Measurements from ENCODE around the gene GSDME.

GRCh38 chr7:24743471-24743870 lies 13.8 kb downstream of the GSDME start:
- no peak for TF ChIP-seq CTCF (IDR thresholded peaks at IDR 0.05 in 2 of 3, conservative IDR thresholded peaks at IDR 0.05 in 1 of 3; ENCODE audit: control insufficient read depth in 2 of 3, extremely low read depth in 1 of 3, insufficient read depth in 1 of 3, low read depth in 3 of 3, low read length in 3 of 3)
- no peak for TF ChIP-seq SMC3 (IDR thresholded peaks at IDR 0.05; ENCODE audit: borderline replicate concordance, low read length)
- no peak for TF ChIP-seq EZH2 (IDR thresholded peaks at IDR 0.05; ENCODE audit: borderline replicate concordance, control insufficient read depth, low read depth, low read length)
- no peak for TF ChIP-seq EP300 (IDR thresholded peaks at IDR 0.05; ENCODE audit: borderline replicate concordance in 1 of 2, control insufficient read depth in 1 of 2, low read depth in 2 of 2, low read length in 2 of 2)
- no peak for TF ChIP-seq SUZ12 (IDR thresholded peaks at IDR 0.05; ENCODE audit: unreplicated experiment)
- TF ChIP-seq SP1 (IDR thresholded peaks at IDR 0.05; ENCODE audit: low read depth, low read length), result no peak
- no peak for TF ChIP-seq POLR2AphosphoS2 (IDR thresholded peaks at IDR 0.05; ENCODE audit: low read depth, low read length)
- no peak for TF ChIP-seq KDM1A (IDR thresholded peaks at IDR 0.05; ENCODE audit: borderline replicate concordance)
- TF ChIP-seq CEBPB (IDR thresholded peaks at IDR 0.05; ENCODE audit: borderline replicate concordance in 1 of 2, low read depth in 2 of 2, low read length in 2 of 2), result no peak
